GM21526 (cell line): Measurements from ENCODE around the gene DYDC2.

Experiments used
- ATAC-seq: cut with Tn5 transposase; IDR thresholded peaks from one replicate; pipeline ENCODE4 v1.9.1; 2021; ENCODE audit warnings: moderate library complexity; ENCODE audit not compliant: unreplicated experiment, low FRiP score

The DYDC2 gene

GRCh38 chr10:80365510-80365909, 8.9 kb downstream of the DYDC2 start:
- no peak for ATAC-seq

GRCh38 chr10:80371467-80371866, 14.9 kb downstream of the DYDC2 start:
- ATAC-seq: no peak

GRCh38 chr10:80372675-80373074, 16.1 kb downstream of the DYDC2 start:
- ATAC-seq: no peak

- ATAC-seq: no peak
These were observed 16.9 kb downstream of the DYDC2 start for GRCh38 chr10:80373502-80373901.

GRCh38 chr10:80379701-80380100, 23.1 kb downstream of the DYDC2 start:
- no peak for ATAC-seq

GRCh38 chr10:80380185-80380584, 23.6 kb downstream of the DYDC2 start:
- no peak for ATAC-seq

GRCh38 chr10:80382989-80383388, 26.4 kb downstream of the DYDC2 start:
- ATAC-seq: peak; percentile 75

- ATAC-seq: no peak
These were observed 34.2 kb downstream of the DYDC2 start for GRCh38 chr10:80390740-80391139.

- no peak for ATAC-seq
These were observed 35.7 kb downstream of the DYDC2 start for GRCh38 chr10:80392250-80392649.

- no peak for ATAC-seq
These were observed 37.9 kb downstream of the DYDC2 start for GRCh38 chr10:80394358-80394916.

GRCh38 chr10:80397014-80397413, 40.4 kb downstream of the DYDC2 start:
- no peak for ATAC-seq

- ATAC-seq: no peak
These were observed 43.7 kb downstream of the DYDC2 start for GRCh38 chr10:80400136-80400804.

GRCh38 chr10:80405035-80405434, 48.5 kb downstream of the DYDC2 start:
- no peak for ATAC-seq

GRCh38 chr10:80405626-80406025, 49.0 kb downstream of the DYDC2 start:
- no peak for ATAC-seq

GRCh38 chr10:80406204-80406603, 49.6 kb downstream of the DYDC2 start:
- no peak for ATAC-seq

GRCh38 chr10:80407812-80408241, 51.2 kb downstream of the DYDC2 start:
- peak; percentile 24 for ATAC-seq

- ATAC-seq: peak; percentile 98
These were observed 51.9 kb downstream of the DYDC2 start, which contains the start of gene PRXL2A for GRCh38 chr10:80408242-80409101. Gene PRXL2A (plus strand): TSS chr10:80408551. CDS start chr10:80420468, 11,917 bp downstream.

- ATAC-seq: no peak
These were observed 52.5 kb downstream of the DYDC2 start for GRCh38 chr10:80409121-80409520.

GRCh38 chr10:80410122-80410521, 53.5 kb downstream of the DYDC2 start:
- ATAC-seq: no peak

- ATAC-seq: no peak
These were observed 54.1 kb downstream of the DYDC2 start for GRCh38 chr10:80410578-80411145.

- no peak for ATAC-seq
These were observed 54.7 kb downstream of the DYDC2 start for GRCh38 chr10:80411267-80411668.
